ENCODE measurements around the gene DPEP2NB. TPM values are rescaled to one million over a fixed set of nuclear protein-coding genes. Genes with fewer than 3 reads are reported as not detected.
A peak's percentile ranks its signal among the peaks of the same experiment; 100 is the strongest.
"Not testable (repeated sequence)": the region's sequence is repeated elsewhere in the genome, so short reads cannot be mapped to it uniquely, and the experiment has no call there.

Gene DPEP2NB
- total RNA-seq, 1 donor from 2014 or later, result not detected

- TF ChIP-seq CTCF (conservative IDR thresholded peaks at IDR 0.05; ENCODE audit: low read depth, low read length), result no peak
- DNase-seq (ENCODE audit: low read depth), result no peak
- no peak overlapping the region for H3K4me3 ChIP-seq (ENCODE audit: low read depth, low read length)
Observed at GRCh38 chr16:68000450-68000849, 15.3 kb downstream of the DPEP2NB start.

DNA sequence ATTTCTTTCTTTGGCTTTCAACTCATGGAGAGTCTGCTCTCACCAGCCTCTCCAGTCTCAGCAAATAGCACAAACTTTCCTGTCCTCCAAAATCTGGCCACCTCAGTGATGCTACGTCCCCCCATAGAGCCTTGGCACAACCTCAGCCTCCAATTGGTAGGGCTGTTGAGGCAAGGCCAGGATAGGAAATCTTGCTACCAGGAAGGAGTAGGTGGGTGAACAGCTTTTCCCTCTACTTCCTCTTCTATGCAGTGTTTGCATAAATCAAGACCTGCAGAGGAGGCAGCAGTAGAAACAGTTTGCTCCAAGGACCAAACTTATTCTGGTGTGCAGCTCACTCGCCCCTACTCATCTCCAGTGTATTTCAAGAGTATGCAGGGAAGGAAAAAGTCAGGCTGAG is 15.7 kb downstream of the DPEP2NB start:
- DNase-seq (ENCODE audit: low read depth), result no peak
- TF ChIP-seq CTCF (conservative IDR thresholded peaks at IDR 0.05; ENCODE audit: low read depth, low read length), result no peak
- H3K4me3 ChIP-seq (ENCODE audit: low read depth, low read length), result no peak overlapping the region

GRCh38 chr16:67998779-67999688 is 16.7 kb downstream of the DPEP2NB start, which contains the start of gene DPEP2:
Gene DPEP2, minus strand, starts transcription at chr16:67999484. Its CDS starts 6,272 bp downstream, at chr16:67993212.
- not testable (repeated sequence) for DNase-seq (ENCODE audit: low read depth); H3K4me3 ChIP-seq (ENCODE audit: low read depth, low read length)

DNA sequence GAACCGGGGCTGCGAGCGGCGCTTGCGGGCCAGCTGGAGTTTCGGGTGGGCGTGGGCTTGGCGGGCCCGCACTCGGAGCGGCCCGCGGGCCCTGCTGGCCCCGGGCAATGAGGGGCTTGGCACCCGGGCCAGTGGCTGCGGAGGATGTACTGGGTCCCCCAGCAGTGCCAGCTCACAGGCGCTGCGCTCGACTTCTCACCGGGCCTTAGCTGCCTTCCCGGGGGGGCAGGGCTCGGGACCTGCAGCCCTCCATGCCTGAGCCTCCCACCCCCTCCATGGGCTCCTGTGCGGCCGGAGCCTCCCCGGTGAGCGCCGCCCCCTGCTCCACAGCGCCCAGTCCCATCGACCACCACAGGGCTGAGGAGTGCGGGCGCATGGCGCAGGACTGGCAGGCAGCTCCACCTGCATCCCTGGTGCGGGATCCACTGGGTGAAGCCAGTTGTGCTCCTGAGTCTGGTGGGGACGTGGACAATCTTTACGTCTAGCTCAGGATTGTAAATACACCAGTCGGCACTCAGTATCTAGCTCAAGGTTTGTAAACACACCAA is 17.4 kb downstream of the DPEP2NB start:
- not testable (repeated sequence) for DNase-seq (ENCODE audit: low read depth); H3K4me3 ChIP-seq (ENCODE audit: low read depth, low read length)

- H3K4me3 ChIP-seq (ENCODE audit: low read depth, low read length), result no peak overlapping the region
- TF ChIP-seq CTCF (conservative IDR thresholded peaks at IDR 0.05; ENCODE audit: low read depth, low read length), result no peak
- no peak for DNase-seq (ENCODE audit: low read depth)
Observed at GRCh38 chr16:67996666-67997065, 19.0 kb downstream of the DPEP2NB start.

GRCh38 chr16:67995423-67995822 is 20.3 kb downstream of the DPEP2NB start:
- TF ChIP-seq CTCF (conservative IDR thresholded peaks at IDR 0.05; ENCODE audit: low read depth, low read length), result no peak
- no peak for DNase-seq (ENCODE audit: low read depth)
- no peak overlapping the region for H3K4me3 ChIP-seq (ENCODE audit: low read depth, low read length)

GRCh38 chr16:67994040-67994408 is 21.7 kb downstream of the DPEP2NB start:
- not testable (repeated sequence) for H3K4me3 ChIP-seq (ENCODE audit: low read depth, low read length); DNase-seq (ENCODE audit: low read depth)

GRCh38 chr16:67993207-67994039 is 22.3 kb downstream of the DPEP2NB start:
- peak; percentile 78 for TF ChIP-seq CTCF (conservative IDR thresholded peaks at IDR 0.05; ENCODE audit: low read depth, low read length)
- H3K4me3 ChIP-seq (ENCODE audit: low read depth, low read length), result peak overlapping the region; percentile 49
- DNase-seq (ENCODE audit: low read depth), result no peak
